Nephron progenitor cell (in vitro differentiated cells): ENCODE results near the gene ADSS2.
A peak's percentile ranks its signal among the peaks of the same experiment; 100 is the strongest.

ENCODE experiments used
- DNase-seq: peaks from one replicate; pipeline ENCODE4 v3.0.0; 2021
- H3K27ac Mint-ChIP-seq: 2 replicates; pipeline ENCODE4 v1.8.0; 2021; ENCODE audit warnings: mild to moderate bottlenecking, moderate library complexity, mixed read lengths
- H3K27me3 Mint-ChIP-seq: 2 replicates; pipeline ENCODE4 v1.8.0; 2021; ENCODE audit warnings: mild to moderate bottlenecking, low read depth, mixed read lengths; ENCODE audit not compliant: poor library complexity
- H3K36me3 Mint-ChIP-seq: 2 replicates; pipeline ENCODE4 v1.8.0; 2021; ENCODE audit warnings: low read depth, mixed read lengths
- H3K4me1 Mint-ChIP-seq: 2 replicates; pipeline ENCODE4 v1.8.0; 2021; ENCODE audit warnings: mixed read lengths
- H3K4me3 Mint-ChIP-seq: 2 replicates; pipeline ENCODE4 v1.8.0; 2021; ENCODE audit warnings: mild to moderate bottlenecking, moderate library complexity, mixed read lengths
- H3K9me3 Mint-ChIP-seq: 2 replicates; pipeline ENCODE4 v1.8.0; 2021; ENCODE audit warnings: mild to moderate bottlenecking, moderate library complexity, mixed read lengths
- CTCF ChIP-seq: fragments of 200-600 bp; sonication (generic); IDR thresholded peaks from 2 replicates; pipeline ENCODE4 v1.5.0; 2021; ENCODE audit warnings: antibody characterized with exemption

ADSS2 gene

GRCh38 chr1:244448279-244449036 lies 3.3 kb downstream of the ADSS2 start:
- H3K27me3 Mint-ChIP-seq: no peaks in the 10 kb centered on the region
- no peak for DNase-seq
- peaks cover 67% of the 10 kb centered on the region for H3K4me1 Mint-ChIP-seq
- H3K4me3 Mint-ChIP-seq: peak overlapping the region; percentile 43
- peak overlapping the region; percentile 52 for H3K27ac Mint-ChIP-seq
- no peak for TF ChIP-seq CTCF
- peaks cover 15% of the 10 kb centered on the region for H3K9me3 Mint-ChIP-seq
- peaks cover 23% of the 10 kb centered on the region for H3K36me3 Mint-ChIP-seq

- H3K36me3 Mint-ChIP-seq: peaks cover 31% of the 10 kb centered on the region
- H3K27me3 Mint-ChIP-seq: no peaks in the 10 kb centered on the region
- peaks cover 67% of the 10 kb centered on the region for H3K4me1 Mint-ChIP-seq
- no peak overlapping the region for H3K27ac Mint-ChIP-seq
- DNase-seq: no peak
- peaks cover 8% of the 10 kb centered on the region for H3K9me3 Mint-ChIP-seq
- TF ChIP-seq CTCF: no peak
- H3K4me3 Mint-ChIP-seq: no peak overlapping the region
Measured at GRCh38 chr1:244447552-244447951, 4.2 kb downstream of the ADSS2 start.

GRCh38 chr1:244447024-244447423 lies 4.7 kb downstream of the ADSS2 start:
- Mint-ChIP-seq H3K27ac (peak overlapping the region; percentile 45), H3K9me3 (peaks cover 4% of the 10 kb centered on the region), H3K36me3 (peaks cover 29% of the 10 kb centered on the region), H3K4me1 (peaks cover 62% of the 10 kb centered on the region), H3K4me3 (no peak overlapping the region), H3K27me3 (no peaks in the 10 kb centered on the region)
- no peak for TF ChIP-seq CTCF
- DNase-seq: no peak

GRCh38 chr1:244445320-244446181 lies 6.2 kb downstream of the ADSS2 start:
- TF ChIP-seq CTCF: no peak
- peak overlapping the region; percentile 45 for H3K4me3 Mint-ChIP-seq
- H3K9me3 Mint-ChIP-seq: peaks cover 4% of the 10 kb centered on the region
- no peaks in the 10 kb centered on the region for H3K27me3 Mint-ChIP-seq
- H3K27ac Mint-ChIP-seq: peak overlapping the region; percentile 92
- H3K4me1 Mint-ChIP-seq: peaks cover 57% of the 10 kb centered on the region
- DNase-seq: no peak
- peaks cover 28% of the 10 kb centered on the region for H3K36me3 Mint-ChIP-seq

- Mint-ChIP-seq H3K9me3 (peaks cover 4% of the 10 kb centered on the region), H3K27me3 (no peaks in the 10 kb centered on the region), H3K4me1 (peaks cover 53% of the 10 kb centered on the region), H3K27ac (peak overlapping the region; percentile 92), H3K4me3 (peak overlapping the region; percentile 45), H3K36me3 (peaks cover 28% of the 10 kb centered on the region)
- DNase-seq: no peak
- no peak for TF ChIP-seq CTCF
Measured at GRCh38 chr1:244444854-244445253, 6.9 kb downstream of the ADSS2 start.
